Hematopoietic multipotent progenitor cell treated with erythropoietin and hydrocortisone succinate and interleukin-3 and kit ligand, for 15 days (in vitro differentiated cells): ENCODE data around the gene TNFAIP2.
"Not testable (repeated sequence)": the region's sequence is repeated elsewhere in the genome, so short reads cannot be mapped to it uniquely, and the experiment has no call there.

Experiments used
- DNase-seq: peaks from one replicate; pipeline ENCODE4 v3.0.0-alpha.2; 2015; ENCODE audit warnings: low spot score

The TNFAIP2 gene

GRCh38 chr14:103155826-103156394 lies 32.6 kb downstream of the TNFAIP2 start:
- DNase-seq, result no peak

DNA sequence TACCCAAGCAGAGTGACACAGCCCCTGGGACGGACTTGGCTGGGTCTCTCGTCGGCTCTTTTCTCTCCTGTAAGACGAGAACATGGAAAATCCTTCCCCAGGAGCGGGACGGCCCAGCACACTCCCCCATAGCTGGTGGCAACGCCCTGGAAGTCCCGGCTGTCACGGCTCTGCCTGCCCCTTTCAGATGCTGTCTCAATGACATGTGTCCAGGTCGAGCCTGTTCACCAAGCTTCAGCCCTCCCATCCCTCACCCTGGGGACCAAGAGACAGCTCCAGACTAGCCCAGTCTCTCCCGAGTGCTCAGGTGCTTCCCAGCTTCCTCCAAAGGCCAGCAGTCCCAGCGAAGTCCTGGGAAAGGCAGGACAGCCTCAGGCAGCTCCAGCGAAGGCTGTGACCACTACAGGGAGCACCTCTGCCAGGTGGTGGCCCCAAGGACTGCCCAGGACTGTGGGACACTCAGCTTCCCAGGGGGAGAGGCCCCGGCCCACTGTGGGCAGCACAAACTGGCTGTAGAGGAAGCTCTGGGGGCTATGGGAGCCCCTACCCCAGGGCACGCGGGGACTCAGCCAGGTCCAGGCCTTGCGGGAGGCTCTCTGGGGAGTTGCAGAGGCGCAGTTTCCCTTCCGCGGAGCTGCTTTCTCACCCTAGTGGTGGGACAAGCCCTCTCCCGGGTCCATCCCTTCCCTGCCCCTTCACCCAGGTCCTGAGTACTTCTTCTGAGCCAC lies 33.6 kb downstream of the TNFAIP2 start:
- DNase-seq, result no peak

GRCh38 chr14:103157969-103158368 lies 34.7 kb downstream of the TNFAIP2 start:
- no peak for DNase-seq

DNA sequence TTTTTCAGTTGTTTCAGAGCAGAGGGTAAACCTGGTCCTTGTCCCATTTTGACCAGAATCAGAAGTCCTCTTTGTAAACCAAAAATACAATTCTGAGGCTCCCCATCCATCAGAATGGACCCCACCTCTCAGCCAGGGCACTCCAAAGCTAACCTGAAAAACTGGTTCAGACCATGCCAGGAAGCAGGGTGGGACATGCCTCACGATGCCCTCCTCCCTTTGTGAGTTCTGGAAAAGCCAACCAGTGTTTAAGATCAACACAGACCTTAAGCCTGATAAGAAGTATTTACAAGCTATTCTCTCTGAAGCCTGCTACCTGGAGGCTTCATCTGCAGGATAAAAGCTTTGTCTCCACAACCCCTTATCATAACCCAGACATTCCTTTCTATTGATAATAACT lies 35.4 kb downstream of the TNFAIP2 start:
- no peak for DNase-seq

GRCh38 chr14:103160321-103161053 lies 37.2 kb downstream of the TNFAIP2 start:
- no peak for DNase-seq

DNA sequence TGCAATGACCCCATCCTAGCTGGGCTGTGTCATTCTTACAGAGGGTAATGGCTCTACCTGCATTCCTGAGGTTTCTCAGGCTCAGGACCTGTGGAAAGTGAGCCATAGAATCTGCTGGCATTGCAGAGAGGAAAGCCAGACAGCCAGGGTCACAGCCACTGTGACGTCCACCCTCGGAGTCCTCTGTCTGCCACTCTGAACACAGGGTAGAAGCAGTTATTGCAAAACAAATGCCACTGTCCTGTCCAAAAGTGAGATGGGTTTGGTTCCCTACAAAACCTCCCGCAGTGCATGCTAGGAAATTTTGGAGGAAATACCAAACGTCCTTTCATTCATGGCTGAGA lies 37.8 kb downstream of the TNFAIP2 start:
- no peak for DNase-seq

- no peak for DNase-seq
Observed at GRCh38 chr14:103163199-103163598, 39.9 kb downstream of the TNFAIP2 start.

DNA sequence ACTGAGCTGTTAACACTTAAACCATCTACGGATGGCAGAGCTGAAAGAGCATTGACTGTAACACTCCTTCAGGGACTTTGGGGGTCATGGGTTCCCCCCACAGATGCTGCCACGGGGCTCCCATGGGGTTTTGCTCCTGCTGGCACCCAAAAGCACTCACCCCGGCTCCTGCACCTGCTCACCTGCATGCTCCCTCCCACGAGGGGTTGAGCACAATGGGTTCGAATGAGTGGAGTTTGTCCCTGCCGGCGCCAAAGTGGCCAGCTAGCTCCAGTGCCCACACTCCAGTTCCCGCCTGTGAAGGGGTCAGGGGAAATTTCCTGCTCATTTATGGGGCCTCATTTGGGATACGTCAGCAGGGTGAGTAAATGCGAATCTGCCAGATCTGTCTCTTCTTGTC lies 40.7 kb downstream of the TNFAIP2 start:
- DNase-seq, result no peak

- DNase-seq, result no peak
Observed at GRCh38 chr14:103164779-103165178, 41.5 kb downstream of the TNFAIP2 start.

- DNase-seq, result no peak
Observed at GRCh38 chr14:103165323-103165722, 42.1 kb downstream of the TNFAIP2 start.

GRCh38 chr14:103169954-103170353 lies 46.7 kb downstream of the TNFAIP2 start:
- DNase-seq, result no peak

DNA sequence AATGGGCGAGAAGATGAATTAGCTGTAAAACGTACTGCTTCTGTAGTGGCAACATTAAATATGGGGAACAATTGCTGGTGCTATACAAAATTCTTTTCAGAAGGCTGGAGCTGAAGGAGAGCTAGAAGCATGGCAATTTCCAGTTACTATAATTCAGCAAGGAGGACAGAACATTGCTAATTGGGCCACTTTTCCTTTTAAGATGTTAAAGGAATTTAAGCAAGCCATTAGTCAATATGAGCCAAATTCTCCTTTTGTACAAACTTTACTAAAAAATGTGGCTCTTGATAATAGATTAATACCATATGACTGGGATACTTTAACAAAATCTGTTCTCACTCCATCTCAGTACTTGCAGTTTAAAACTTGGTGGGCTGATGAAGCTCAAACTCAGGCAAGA lies 47.9 kb downstream of the TNFAIP2 start:
- DNase-seq, result not testable (repeated sequence)

GRCh38 chr14:103172921-103173320 lies 49.7 kb downstream of the TNFAIP2 start:
- DNase-seq, result no peak

GRCh38 chr14:103173887-103174286 lies 50.6 kb downstream of the TNFAIP2 start:
- not testable (repeated sequence) for DNase-seq

GRCh38 chr14:103176176-103176575 lies 52.9 kb downstream of the TNFAIP2 start:
- DNase-seq, result not testable (repeated sequence)

- DNase-seq, result no peak
Observed at GRCh38 chr14:103177376-103177775, 54.1 kb downstream of the TNFAIP2 start.

GRCh38 chr14:103178521-103178920 lies 55.3 kb downstream of the TNFAIP2 start:
- no peak for DNase-seq

DNA sequence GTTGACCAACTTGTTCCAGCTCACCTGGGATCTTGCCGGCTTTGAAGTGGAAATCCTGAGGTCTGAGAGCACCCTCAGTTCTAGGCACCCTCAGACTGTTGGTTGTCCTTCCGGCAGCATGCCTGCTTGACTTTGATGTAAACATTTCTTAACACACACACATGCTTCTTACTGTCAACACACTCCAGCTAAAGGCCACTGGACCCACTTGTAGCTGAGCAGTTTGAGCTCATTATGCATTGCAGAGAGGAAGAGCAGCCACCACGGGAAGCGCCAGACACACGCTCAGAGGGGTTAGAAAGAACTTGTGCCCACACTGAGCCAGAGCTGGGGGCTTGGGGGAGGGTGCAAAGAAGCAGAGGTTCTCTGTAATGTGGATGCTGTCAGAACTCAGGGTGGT lies 55.8 kb downstream of the TNFAIP2 start:
- DNase-seq, result no peak

GRCh38 chr14:103180331-103180730 lies 57.1 kb downstream of the TNFAIP2 start:
- DNase-seq, result no peak

DNA sequence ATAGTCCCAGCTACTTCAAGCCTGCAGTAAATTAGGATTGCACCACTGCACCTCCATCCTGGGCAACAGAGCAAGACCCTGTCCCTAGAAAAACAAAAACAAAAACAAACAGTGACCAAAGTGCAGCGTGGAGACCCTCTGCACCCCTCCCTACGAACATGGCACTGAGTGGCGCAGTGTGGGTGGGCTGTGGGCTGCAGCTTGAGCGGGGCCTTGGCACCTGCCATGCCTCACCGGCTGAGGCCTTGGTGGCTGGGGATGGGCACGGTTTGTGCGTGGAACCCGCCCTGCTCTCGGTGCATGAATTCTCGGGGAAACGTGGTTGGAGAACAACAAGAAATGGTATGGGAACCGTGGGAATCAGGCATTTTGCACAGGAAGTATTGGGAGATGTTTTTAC lies 60.8 kb downstream of the TNFAIP2 start:
- DNase-seq, result no peak

DNA sequence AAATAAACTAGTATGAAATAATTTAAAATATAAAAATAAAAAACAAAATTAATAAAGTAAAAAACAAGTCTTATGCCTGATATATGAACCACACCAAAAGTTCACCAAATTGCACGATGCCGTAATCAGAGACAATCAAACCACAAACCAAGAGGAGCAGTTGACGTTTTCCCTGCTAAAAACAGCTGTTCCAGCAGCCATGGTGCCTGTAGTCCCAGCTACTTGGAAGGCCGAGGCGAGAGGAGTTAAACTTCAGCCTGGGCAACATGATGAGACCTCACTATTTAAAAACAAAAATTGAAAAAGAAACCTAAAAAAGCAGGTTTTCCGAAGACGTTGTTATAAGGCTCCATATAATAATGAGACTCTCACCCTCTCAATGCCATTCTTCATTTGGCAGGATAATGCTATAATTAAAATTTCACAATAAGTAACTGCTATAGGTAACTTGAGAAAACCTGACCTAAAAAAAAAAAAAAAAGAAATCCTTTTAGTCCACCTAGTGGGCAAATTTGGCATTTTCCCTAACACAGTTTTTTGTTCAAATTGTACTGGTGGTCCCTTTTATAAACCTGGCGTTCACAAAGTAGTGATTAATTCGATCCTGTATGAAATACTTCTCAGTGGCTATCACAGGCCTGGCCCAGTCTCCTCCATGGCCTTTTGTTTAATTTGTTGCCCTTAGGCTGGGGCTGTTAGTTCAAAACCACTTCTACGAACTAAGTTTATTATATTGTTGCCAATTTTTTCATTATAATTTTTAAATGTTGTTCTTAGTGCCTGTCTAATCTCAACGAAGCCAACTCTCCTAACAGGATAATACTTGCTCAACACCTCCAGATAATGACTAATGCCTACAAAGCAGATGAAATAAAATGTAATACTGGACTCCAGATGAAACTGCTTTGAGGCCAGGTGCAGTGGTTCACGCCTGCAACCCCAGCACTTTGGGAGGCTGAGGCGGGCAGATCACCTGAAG lies 62.1 kb downstream of the TNFAIP2 start:
- peak; percentile 59 for DNase-seq

GRCh38 chr14:103186241-103186822 lies 63.1 kb downstream of the TNFAIP2 start:
- no peak for DNase-seq
